ENCODE results near the gene ADISSP. TPM values are rescaled to one million over a fixed set of nuclear protein-coding genes. Genes with fewer than 3 reads are reported as not detected.
A peak's percentile ranks its signal among the peaks of the same experiment; 100 is the strongest.

Gene ADISSP
- total and polyA plus RNA-seq, 2 of the 13 experiments (the other 11 are each of a cell fraction or from before 2014, with no cell fraction given): 38.3 to 90.6 TPM

DNA sequence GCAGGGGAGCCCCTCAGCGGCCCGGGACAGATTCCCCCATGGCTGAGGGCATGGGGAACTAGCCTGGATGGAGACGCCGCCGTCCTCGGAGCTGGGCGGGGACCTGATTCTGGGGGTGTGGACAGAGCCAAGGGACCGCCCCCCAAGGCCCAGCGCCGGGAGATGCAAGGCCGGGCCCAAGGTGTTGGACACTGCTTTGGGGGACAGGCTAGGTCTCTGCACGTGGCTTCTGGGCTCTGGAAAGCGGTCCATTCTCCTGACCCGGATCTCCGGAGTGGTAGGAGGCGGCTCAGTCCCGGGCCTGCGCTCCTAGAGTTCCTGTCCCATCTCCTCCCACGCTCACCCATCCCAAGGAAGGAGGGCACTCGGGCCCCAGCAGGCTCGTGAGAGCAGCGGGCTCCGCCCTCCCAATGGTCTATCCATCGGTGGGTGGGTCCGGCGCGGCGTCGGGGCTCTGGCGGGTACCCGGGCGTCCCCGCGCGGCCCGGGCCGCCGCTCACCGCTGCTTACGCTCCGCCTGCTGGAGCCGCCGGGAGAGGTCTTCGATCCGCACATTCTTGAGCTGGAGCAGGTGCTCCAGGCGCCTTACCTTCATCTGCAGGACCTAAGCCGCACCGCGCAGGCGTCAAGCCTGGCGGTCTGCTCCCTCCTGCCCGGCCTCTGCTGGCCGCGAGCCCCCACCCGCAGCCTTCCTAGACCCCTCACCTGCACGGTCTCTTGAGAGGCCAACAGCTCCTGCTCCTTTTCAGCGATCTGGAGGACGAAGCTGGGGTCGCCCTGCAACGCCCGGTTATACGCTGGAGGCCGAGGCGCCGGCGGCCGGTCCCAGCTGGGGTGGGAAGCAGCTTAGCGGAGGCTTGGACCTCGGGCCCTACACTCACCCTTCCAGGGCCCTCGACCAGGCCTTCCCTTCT lies 10.4 kb upstream of the ADISSP start (continued):
- TF ChIP-seq, protein P1, sequence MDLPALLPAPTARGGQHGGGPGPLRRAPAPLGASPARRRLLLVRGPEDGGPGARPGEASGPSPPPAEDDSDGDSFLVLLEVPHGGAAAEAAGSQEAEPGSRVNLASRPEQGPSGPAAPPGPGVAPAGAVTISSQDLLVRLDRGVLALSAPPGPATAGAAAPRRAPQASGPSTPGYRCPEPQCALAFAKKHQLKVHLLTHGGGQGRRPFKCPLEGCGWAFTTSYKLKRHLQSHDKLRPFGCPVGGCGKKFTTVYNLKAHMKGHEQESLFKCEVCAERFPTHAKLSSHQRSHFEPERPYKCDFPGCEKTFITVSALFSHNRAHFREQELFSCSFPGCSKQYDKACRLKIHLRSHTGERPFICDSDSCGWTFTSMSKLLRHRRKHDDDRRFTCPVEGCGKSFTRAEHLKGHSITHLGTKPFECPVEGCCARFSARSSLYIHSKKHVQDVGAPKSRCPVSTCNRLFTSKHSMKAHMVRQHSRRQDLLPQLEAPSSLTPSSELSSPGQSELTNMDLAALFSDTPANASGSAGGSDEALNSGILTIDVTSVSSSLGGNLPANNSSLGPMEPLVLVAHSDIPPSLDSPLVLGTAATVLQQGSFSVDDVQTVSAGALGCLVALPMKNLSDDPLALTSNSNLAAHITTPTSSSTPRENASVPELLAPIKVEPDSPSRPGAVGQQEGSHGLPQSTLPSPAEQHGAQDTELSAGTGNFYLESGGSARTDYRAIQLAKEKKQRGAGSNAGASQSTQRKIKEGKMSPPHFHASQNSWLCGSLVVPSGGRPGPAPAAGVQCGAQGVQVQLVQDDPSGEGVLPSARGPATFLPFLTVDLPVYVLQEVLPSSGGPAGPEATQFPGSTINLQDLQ (CRISPR knock-in tag; IDR thresholded peaks at IDR 0.05): 0 out of 2 replicates have a peak, but pooled peaks have one; percentile 78
- TF ChIP-seq HNRNPUL1 (IDR thresholded peaks at IDR 0.05; ENCODE audit: low read depth, low read length) (no peak), HNRNPK (IDR thresholded peaks at IDR 0.05; ENCODE audit: low read depth, low read length, poor library complexity, severe bottlenecking) (peak; percentile 45), RCOR2 (CRISPR knock-in tag; IDR thresholded peaks at IDR 0.05) (no peak), ZNF709 (CRISPR knock-in tag; IDR thresholded peaks at IDR 0.05) (no peak), MAFG (CRISPR knock-in tag; IDR thresholded peaks at IDR 0.05) (no peak), ZFP1 (CRISPR knock-in tag; IDR thresholded peaks at IDR 0.05) (no peak), TBL1XR1 (IDR thresholded peaks at IDR 0.05; ENCODE audit: borderline replicate concordance, low read length, partially characterized antibody) (no peak), REPIN1 (CRISPR knock-in tag; IDR thresholded peaks at IDR 0.05; ENCODE audit: borderline replicate concordance, low read depth) (no peak), DMAP1 (CRISPR knock-in tag; IDR thresholded peaks at IDR 0.05) (no peak), ZNF274 (CRISPR knock-in tag; IDR thresholded peaks at IDR 0.05) (peak; percentile 82; the same call in 1 of the 2 replicates), SUZ12 (IDR thresholded peaks at IDR 0.05; ENCODE audit: low read depth, low read length) (no peak), PCBP2 (optimal IDR thresholded peaks at IDR 0.05; ENCODE audit: low read depth, low read length, poor library complexity, severe bottlenecking) (no peak), MLLT10 (CRISPR knock-in tag; IDR thresholded peaks at IDR 0.05) (no peak), ARID2 (CRISPR knock-in tag; IDR thresholded peaks at IDR 0.05; ENCODE audit: borderline replicate concordance) (no peak)
- TF ChIP-seq, protein P2, sequence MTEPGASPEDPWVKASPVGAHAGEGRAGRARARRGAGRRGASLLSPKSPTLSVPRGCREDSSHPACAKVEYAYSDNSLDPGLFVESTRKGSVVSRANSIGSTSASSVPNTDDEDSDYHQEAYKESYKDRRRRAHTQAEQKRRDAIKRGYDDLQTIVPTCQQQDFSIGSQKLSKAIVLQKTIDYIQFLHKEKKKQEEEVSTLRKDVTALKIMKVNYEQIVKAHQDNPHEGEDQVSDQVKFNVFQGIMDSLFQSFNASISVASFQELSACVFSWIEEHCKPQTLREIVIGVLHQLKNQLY (CRISPR knock-in tag; IDR thresholded peaks at IDR 0.05): no peak
- TF ChIP-seq, protein P3, sequence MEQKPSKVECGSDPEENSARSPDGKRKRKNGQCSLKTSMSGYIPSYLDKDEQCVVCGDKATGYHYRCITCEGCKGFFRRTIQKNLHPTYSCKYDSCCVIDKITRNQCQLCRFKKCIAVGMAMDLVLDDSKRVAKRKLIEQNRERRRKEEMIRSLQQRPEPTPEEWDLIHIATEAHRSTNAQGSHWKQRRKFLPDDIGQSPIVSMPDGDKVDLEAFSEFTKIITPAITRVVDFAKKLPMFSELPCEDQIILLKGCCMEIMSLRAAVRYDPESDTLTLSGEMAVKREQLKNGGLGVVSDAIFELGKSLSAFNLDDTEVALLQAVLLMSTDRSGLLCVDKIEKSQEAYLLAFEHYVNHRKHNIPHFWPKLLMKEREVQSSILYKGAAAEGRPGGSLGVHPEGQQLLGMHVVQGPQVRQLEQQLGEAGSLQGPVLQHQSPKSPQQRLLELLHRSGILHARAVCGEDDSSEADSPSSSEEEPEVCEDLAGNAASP (CRISPR knock-in tag; IDR thresholded peaks at IDR 0.05; ENCODE audit: borderline replicate concordance): no peak
- TF ChIP-seq, protein P4, sequence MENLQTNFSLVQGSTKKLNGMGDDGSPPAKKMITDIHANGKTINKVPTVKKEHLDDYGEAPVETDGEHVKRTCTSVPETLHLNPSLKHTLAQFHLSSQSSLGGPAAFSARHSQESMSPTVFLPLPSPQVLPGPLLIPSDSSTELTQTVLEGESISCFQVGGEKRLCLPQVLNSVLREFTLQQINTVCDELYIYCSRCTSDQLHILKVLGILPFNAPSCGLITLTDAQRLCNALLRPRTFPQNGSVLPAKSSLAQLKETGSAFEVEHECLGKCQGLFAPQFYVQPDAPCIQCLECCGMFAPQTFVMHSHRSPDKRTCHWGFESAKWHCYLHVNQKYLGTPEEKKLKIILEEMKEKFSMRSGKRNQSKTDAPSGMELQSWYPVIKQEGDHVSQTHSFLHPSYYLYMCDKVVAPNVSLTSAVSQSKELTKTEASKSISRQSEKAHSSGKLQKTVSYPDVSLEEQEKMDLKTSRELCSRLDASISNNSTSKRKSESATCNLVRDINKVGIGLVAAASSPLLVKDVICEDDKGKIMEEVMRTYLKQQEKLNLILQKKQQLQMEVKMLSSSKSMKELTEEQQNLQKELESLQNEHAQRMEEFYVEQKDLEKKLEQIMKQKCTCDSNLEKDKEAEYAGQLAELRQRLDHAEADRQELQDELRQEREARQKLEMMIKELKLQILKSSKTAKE (CRISPR knock-in tag; IDR thresholded peaks at IDR 0.05; ENCODE audit: borderline replicate concordance): no peak
- TF ChIP-seq, protein P5, sequence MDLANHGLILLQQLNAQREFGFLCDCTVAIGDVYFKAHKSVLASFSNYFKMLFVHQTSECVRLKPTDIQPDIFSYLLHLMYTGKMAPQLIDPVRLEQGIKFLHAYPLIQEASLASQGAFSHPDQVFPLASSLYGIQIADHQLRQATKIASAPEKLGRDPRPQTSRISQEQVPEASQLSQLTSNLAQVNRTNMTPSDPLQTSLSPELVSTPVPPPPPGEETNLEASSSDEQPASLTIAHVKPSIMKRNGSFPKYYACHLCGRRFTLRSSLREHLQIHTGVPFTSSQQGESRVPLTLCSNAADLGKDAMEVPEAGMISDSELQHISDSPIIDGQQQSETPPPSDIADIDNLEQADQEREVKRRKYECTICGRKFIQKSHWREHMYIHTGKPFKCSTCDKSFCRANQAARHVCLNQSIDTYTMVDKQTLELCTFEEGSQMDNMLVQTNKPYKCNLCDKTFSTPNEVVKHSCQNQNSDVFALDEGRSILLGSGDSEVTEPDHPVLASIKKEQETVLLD (CRISPR knock-in tag; IDR thresholded peaks at IDR 0.05; ENCODE audit: low read depth): no peak

Measured in HepG2 (cell line).